A673 (cell line): ENCODE results near the gene SHROOM4.

Source experiments
- EZH2 ChIP-seq: fragments of 200-600 bp; sonication (generic); IDR thresholded peaks from 2 replicates; pipeline ENCODE4 v1.6.1; 2017; ENCODE audit warnings: borderline replicate concordance, low read depth, mild to moderate bottlenecking, mixed read lengths, antibody characterized with exemption, low read length; ENCODE audit not compliant: poor library complexity, severe bottlenecking
- TF ChIP-seq, protein P1 (sequence below): fragments of 300-800, 200-600 bp; sonication (generic); conservative IDR thresholded peaks from 2 replicates; pipeline ENCODE4 v1.5.1; 2017; ENCODE audit warnings: low read depth, mild to moderate bottlenecking, antibody characterized with exemption, low read length, moderate library complexity, mixed read lengths

DNA sequence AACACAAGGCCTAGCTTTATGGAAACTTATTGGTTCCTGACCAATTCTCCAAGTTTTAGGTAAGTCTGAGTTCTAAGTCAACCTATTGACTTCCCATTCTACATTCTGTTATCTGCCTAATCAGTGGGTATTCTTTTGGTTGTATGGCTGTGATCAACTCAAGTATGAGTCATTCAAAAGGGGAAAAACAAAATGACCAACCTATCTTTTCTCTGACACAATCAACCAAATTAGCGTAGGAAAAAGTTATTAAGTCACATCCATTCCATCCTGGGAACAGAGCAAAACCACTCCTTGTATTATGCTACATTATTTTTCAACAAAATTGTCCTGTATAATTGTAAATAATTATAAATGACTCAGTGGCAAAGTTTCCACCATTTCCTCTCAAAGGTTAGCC is 136.2 kb downstream of the SHROOM4 start:
- TF ChIP-seq, protein P1, sequence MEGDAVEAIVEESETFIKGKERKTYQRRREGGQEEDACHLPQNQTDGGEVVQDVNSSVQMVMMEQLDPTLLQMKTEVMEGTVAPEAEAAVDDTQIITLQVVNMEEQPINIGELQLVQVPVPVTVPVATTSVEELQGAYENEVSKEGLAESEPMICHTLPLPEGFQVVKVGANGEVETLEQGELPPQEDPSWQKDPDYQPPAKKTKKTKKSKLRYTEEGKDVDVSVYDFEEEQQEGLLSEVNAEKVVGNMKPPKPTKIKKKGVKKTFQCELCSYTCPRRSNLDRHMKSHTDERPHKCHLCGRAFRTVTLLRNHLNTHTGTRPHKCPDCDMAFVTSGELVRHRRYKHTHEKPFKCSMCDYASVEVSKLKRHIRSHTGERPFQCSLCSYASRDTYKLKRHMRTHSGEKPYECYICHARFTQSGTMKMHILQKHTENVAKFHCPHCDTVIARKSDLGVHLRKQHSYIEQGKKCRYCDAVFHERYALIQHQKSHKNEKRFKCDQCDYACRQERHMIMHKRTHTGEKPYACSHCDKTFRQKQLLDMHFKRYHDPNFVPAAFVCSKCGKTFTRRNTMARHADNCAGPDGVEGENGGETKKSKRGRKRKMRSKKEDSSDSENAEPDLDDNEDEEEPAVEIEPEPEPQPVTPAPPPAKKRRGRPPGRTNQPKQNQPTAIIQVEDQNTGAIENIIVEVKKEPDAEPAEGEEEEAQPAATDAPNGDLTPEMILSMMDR = no peak
- no peak for TF ChIP-seq EZH2
